Upper lobe of left lung (tissue), 6 donors: ENCODE data around the gene CHMP3. TPM values are rescaled to one million over a fixed set of nuclear protein-coding genes. Genes with fewer than 3 reads are reported as not detected.
"Not testable (repeated sequence)": the region's sequence is repeated elsewhere in the genome, so short reads cannot be mapped to it uniquely, and the experiment has no call there.

Source experiments
- ATAC-seq, 2 donors: fragments of 200-7000 bp; cut with Tn5 transposase; one replicate each; pipeline ENCODE4 v1.9.1; 2022; ENCODE audit warnings: mild to moderate bottlenecking in 2 of 2, moderate library complexity in 2 of 2; ENCODE audit not compliant: low FRiP score in 2 of 2
- DNase-seq, 2 donors: peaks; one replicate each; pipeline ENCODE4 v3.0.0-alpha.2; 2019 to 2020
- H3K27ac ChIP-seq, 4 donors: fragments of 200-600 bp; sonication (generic); one replicate each; pipeline ENCODE4 v1.5.1; 2016 to 2019
- H3K27me3 ChIP-seq, 4 donors: fragments of 200-600 bp; sonication (generic); one replicate each; pipeline ENCODE4 v1.5.1; 2017 to 2019
- H3K36me3 ChIP-seq, 4 donors: fragments of 200-600 bp; sonication (generic); one replicate each; pipeline ENCODE4 v1.5.1; 2016 to 2019
- H3K4me1 ChIP-seq, 4 donors: fragments of 200-600 bp; sonication (generic); one replicate each; pipeline ENCODE4 v1.5.1; 2018 to 2019
- H3K4me3 ChIP-seq, 4 donors: fragments of 200-600 bp; sonication (generic); one replicate each; pipeline ENCODE4 v1.5.1; 2017 to 2019; ENCODE audit warnings: mild to moderate bottlenecking in 2 of 4, moderate library complexity in 1 of 4
- H3K9me3 ChIP-seq, 4 donors: fragments of 200-600 bp; sonication (generic); one replicate each; pipeline ENCODE4 v1.5.1; 2018 to 2019
- EP300 ChIP-seq, 4 donors: sonication (generic); formaldehyde crosslinking; IDR thresholded peaks; one replicate each; pipeline ENCODE4 v1.5.1; 2017; ENCODE audit warnings: antibody characterized with exemption in 4 of 4, control low read depth in 2 of 4
- POLR2A ChIP-seq, 4 donors: fragments of 450-650 bp; IDR thresholded peaks; one replicate each; pipeline ENCODE4 v1.5.1; 2016 to 2017; ENCODE audit warnings: antibody characterized with exemption in 4 of 4, mild to moderate bottlenecking in 2 of 4
- POLR2AphosphoS5 ChIP-seq, 2 donors: sonication (generic); formaldehyde crosslinking; IDR thresholded peaks; one replicate each; pipeline ENCODE4 v1.5.1; 2017; ENCODE audit warnings: antibody characterized with exemption in 2 of 2
- WGBS, 2 donors: methylation state at CpG; one replicate each; pipeline ENCODE4 v1.1.5; 2017 to 2018; 5-methylcytosine and 5-hydroxymethylcytosine counted together
- total RNA-seq, 6 donors: library from RNA; depleted of rRNA in 4 of 6; stranded (reverse); fragments of >200 nt in 4 of 6; gene quantifications; one replicate each; pipeline versions ENCODE4 v1.1.0 to v1.2.1, GENCODE V29; 2016 to 2021
- TF ChIP-seq, protein P1 (sequence below), 6 experiments: fragments of 450-650 bp in 4 of 6; fragments of 200-600 bp in 2 of 6; sonication (generic) in 2 of 6; IDR thresholded peaks; one replicate each; pipeline ENCODE4 v1.5.1; 2016 to 2019; ENCODE audit warnings: antibody characterized with exemption in 6 of 6
- donor health status: DM: no; HTN: no; CAD: no; lungs with moderate emphysema.
- donor health status: DM: no; HTN: yes; CAD: no; lungs with severe emphysema.

Gene CHMP3
- total RNA-seq, 6 donors from 2014 or later, result 68.1 to 176 (median 106) TPM

DNA sequence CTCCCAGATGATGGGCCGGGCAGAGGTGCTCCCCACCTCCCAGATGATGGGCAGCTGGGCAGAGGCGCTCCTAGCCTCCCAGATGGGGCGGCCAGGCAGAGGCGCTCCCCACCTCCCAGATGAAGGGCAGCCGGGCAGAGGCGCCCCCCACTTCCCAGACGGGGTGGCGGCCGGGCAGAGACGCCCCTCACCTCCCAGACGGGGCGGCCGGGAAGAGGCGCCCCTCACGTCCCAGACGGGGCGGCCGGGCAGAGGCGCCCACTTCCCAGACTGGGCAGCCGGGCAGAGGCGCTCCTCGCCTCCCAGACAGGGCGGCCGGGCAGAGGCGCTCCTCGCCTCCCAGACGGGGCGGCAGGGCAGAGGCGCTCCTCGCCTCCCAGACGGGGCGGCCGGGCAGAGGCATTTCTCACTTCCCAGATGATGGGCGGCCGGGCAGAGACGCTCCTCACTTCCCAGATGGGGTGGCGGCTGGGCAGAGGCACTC is 14.3 kb downstream of the CHMP3 start:
- WGBS, 2 donors, result 92 to 93% methylated on average over 13 to 31 of the region's 37 CpGs
- Histone ChIP-seq H3K9me3 (peaks cover 0 to 31% (median 18%) of the 10 kb centered on the region in 4 donors), H3K36me3 (peaks cover 0 to 21% (median 16%) of the 10 kb centered on the region in 4 donors)
- H3K27ac ChIP-seq, H3K4me1 ChIP-seq, ATAC-seq, H3K27me3 ChIP-seq, H3K4me3 ChIP-seq: not testable (repeated sequence)
- DNase-seq, result peak in 1 of 2 donors; percentile 64

DNA sequence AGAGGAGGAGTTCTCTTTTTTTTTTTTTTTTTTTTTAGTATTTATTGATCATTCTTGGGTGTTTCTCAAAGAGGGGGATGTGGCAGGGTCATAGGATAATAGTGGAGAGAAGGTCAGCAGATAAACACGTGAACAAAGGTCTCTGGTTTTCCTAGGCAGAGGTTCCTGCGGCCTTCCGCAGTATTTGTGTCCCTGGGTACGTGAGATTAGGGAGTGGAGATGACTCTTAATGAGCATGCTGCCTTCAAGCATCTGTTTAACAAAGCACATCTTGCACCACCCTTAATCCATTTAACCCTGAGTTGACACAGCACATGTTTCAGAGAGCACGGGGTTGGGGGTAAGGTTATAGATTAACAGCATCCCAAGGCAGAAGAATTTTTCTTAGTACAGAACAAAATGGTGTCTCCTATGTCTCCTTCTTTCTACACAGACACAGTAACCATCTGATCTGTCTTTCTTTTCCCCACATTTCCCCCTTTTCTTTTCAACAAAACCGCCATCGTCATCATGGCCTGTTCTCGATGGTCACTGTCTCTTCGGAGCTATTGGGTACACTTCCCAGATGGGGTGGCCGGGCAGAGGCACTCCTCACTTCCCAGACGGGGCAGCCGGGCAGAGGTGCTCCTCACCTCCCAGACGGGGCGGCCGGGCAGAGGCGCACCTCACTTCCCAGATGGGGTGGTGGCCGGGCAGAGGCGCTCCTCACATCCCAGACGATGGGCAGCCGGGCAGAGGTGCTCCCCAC is 14.9 kb downstream of the CHMP3 start:
- H3K4me1 ChIP-seq, H3K27me3 ChIP-seq, ATAC-seq, H3K27ac ChIP-seq, H3K4me3 ChIP-seq: not testable (repeated sequence)
- peak in 1 of 2 donors; percentile 49 for DNase-seq
- Histone ChIP-seq H3K36me3 (peaks cover 0 to 21% (median 16%) of the 10 kb centered on the region in 4 donors), H3K9me3 (peaks cover 0 to 31% (median 18%) of the 10 kb centered on the region in 4 donors)
- 96 to 97% methylated on average over 19 to 20 of the region's 20 CpGs for WGBS, 2 donors

DNA sequence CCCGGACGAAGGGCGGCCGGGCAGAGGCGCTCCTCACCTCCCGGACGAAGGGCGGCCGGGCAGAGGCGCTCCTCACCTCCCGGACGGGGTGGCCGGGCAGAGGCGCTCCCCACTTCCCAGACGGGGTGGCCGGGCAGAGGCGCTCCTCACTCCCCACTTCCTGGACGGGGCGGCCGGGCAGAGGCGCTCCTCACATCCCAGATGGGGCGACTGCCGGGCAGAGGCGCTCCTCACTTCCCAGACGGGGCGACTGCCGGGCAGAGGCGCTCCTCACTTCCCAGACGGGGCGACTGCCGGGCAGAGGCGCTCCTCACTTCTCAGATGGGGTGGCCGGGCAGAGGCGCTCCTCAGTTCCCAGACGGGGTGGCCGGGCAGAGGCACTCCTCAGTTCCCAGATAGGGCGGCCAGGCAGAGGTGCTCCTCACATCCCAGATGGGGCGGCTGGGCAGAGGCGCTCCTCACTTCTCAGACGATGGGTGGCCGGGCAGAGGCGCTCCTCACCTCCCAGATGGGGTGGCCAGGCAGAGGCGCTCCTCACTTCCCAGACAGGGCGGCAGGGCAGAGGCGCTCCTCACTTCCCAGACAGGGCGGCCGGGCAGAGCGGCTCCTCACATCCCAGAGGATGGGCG is 17.8 kb downstream of the CHMP3 start:
- peaks cover 0 to 31% (median 18%) of the 10 kb centered on the region in 4 donors for H3K9me3 ChIP-seq
- DNase-seq, result peak in 1 of 2 donors; percentile 67
- not testable (repeated sequence) for H3K27me3 ChIP-seq, H3K4me3 ChIP-seq, ATAC-seq, H3K27ac ChIP-seq
- WGBS, 2 donors, result 96 to 100% methylated on average over 3 to 17 of the region's 49 CpGs
- H3K36me3 ChIP-seq, result peaks cover 0 to 21% (median 16%) of the 10 kb centered on the region in 4 donors
- H3K4me1 ChIP-seq, result peaks cover 8 to 14% (median 11%) of the 10 kb centered on the region in 4 donors

DNA sequence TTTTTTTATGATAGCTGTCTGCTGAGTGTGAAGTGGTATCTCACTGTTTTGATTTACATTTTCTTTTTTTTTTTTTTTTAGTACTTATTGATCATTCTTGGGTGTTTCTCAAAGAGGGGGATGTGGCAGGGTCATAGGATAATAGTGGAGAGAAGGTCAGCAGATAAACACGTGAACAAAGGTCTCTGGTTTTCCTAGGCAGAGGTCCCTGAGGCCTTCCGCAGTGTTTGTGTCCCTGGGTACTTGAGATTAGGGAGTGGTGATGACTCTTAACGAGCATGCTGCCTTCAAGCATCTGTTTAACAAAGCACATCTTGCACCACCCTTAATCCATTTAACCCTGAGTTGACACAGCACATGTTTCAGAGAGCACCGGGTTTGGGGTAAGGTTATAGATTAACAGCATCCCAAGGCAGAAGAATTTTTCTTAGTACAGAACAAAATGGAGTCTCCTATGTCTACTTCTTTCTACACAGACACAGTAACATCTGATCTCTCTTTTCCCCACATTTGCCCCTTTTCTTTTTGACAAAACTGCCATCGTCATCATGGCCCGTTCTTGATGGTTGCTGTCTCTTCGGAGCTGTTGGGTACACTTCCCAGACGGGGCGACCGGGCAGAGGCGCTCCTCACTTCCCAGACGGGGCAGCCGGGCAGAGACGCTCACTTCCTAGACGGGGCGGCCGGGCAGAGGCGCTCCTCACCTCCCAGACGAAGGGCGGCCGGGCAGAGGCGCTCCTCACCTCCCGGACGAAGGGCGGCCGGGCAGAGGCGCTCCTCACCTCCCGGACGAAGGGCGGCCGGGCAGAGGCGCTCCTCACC is 18.8 kb downstream of the CHMP3 start:
- not testable (repeated sequence) for H3K27me3 ChIP-seq, H3K4me3 ChIP-seq, H3K27ac ChIP-seq, ATAC-seq
- peaks cover 0 to 15% (median 11%) of the 10 kb centered on the region in 4 donors for H3K36me3 ChIP-seq
- H3K4me1 ChIP-seq, result peaks cover 8 to 14% (median 11%) of the 10 kb centered on the region in 4 donors
- peaks cover 0 to 24% (median 14%) of the 10 kb centered on the region in 4 donors for H3K9me3 ChIP-seq
- WGBS, 2 donors, result 85 to 94% methylated on average over 15 to 16 of the region's 32 CpGs
- peak in 1 of 2 donors; percentile 46 for DNase-seq

DNA sequence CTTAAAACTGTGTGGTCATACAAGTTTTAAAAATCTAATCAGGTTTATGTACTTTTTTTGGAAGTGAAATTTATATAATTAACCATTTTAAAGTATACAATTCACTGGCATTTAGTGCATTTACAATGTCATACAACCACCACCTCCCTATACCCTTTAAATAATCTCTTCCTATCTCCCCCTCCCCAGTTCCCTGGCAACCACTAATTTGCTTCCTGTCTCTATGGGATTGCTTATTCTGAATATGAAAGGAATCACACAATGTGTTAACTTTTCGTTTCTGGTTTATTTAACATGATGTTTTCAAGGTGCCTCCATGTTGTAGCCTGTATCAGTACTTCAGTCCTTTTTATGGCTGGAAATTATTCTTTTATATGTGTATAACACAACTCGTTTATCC is 19.4 kb downstream of the CHMP3 start:
- H3K27ac ChIP-seq, result no peak overlapping the region
- H3K27me3 ChIP-seq, result no peaks in the 10 kb centered on the region
- TF ChIP-seq POLR2A (IDR thresholded peaks at IDR 0.05) (no peak), POLR2AphosphoS5 (IDR thresholded peaks at IDR 0.05) (no peak), EP300 (IDR thresholded peaks at IDR 0.05) (no peak)
- TF ChIP-seq, protein P1, sequence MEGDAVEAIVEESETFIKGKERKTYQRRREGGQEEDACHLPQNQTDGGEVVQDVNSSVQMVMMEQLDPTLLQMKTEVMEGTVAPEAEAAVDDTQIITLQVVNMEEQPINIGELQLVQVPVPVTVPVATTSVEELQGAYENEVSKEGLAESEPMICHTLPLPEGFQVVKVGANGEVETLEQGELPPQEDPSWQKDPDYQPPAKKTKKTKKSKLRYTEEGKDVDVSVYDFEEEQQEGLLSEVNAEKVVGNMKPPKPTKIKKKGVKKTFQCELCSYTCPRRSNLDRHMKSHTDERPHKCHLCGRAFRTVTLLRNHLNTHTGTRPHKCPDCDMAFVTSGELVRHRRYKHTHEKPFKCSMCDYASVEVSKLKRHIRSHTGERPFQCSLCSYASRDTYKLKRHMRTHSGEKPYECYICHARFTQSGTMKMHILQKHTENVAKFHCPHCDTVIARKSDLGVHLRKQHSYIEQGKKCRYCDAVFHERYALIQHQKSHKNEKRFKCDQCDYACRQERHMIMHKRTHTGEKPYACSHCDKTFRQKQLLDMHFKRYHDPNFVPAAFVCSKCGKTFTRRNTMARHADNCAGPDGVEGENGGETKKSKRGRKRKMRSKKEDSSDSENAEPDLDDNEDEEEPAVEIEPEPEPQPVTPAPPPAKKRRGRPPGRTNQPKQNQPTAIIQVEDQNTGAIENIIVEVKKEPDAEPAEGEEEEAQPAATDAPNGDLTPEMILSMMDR (IDR thresholded peaks at IDR 0.05), result no peak
- DNase-seq (no peak), ATAC-seq (no peak)
- H3K4me1 ChIP-seq, result peaks cover 8 to 14% (median 11%) of the 10 kb centered on the region in 4 donors
- H3K9me3 ChIP-seq, result peaks cover 0 to 17% (median 9%) of the 10 kb centered on the region in 4 donors
- 60 to 70% methylated on average over 2 of the region's 2 CpGs for WGBS, 2 donors
- no peak overlapping the region for H3K4me3 ChIP-seq
- peaks cover 0 to 8% (median 5%) of the 10 kb centered on the region in 4 donors for H3K36me3 ChIP-seq

DNA sequence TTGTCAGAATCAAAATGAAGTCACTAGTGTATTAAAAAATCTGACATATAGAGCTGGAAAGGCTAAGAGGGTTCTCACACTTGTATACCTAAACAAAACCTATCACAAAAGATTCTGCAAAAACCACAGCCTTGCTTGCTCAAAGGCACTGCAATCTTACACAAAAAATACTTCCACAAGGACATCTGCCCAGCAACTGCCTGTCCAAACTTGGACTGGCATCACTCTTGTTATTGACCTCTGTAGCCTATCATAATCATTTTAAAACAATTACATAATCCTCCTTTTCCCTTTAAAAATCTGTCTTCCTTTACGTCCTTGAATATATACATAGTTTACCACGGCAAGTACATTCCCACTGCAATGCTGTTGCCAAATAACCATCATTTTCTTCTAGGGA is 19.9 kb downstream of the CHMP3 start:
- peaks cover 0 to 6% (median 3%) of the 10 kb centered on the region in 4 donors for H3K36me3 ChIP-seq

More for the DNA sequence above, 19.9 kb downstream of the CHMP3 start:
- WGBS, 2 donors, result 43 to 51% methylated on average over 2 of the region's 2 CpGs
- Histone ChIP-seq H3K4me3 (no peak overlapping the region), H3K9me3 (peaks cover 0 to 14% (median 9%) of the 10 kb centered on the region in 4 donors), H3K27me3 (no peaks in the 10 kb centered on the region), H3K4me1 (peaks cover 8 to 14% (median 11%) of the 10 kb centered on the region in 4 donors), H3K27ac (no peak overlapping the region)
- TF ChIP-seq, protein P1 (IDR thresholded peaks at IDR 0.05), result no peak
- TF ChIP-seq POLR2AphosphoS5 (IDR thresholded peaks at IDR 0.05) (no peak), POLR2A (IDR thresholded peaks at IDR 0.05) (no peak), EP300 (IDR thresholded peaks at IDR 0.05) (no peak)
- DNase-seq (no peak), ATAC-seq (no peak)
